Testis (tissue), 3 donors: ENCODE data around the gene TSPYL2. TPM values are rescaled to one million over a fixed set of nuclear protein-coding genes. Genes with fewer than 3 reads are reported as not detected.

Source experiments
- DNase-seq: peaks from one replicate; pipeline ENCODE4 v3.0.0-alpha.2; 2019
- H3K27ac ChIP-seq, 2 donors: fragments of 200-600 bp; sonication (generic); one replicate each; pipeline ENCODE4 v1.5.1; 2019
- H3K27me3 ChIP-seq: fragments of 200-600 bp; sonication (generic); one replicate; pipeline ENCODE4 v1.5.1; 2019
- H3K36me3 ChIP-seq: fragments of 200-600 bp; sonication (generic); one replicate; pipeline ENCODE4 v1.5.1; 2017; ENCODE audit warnings: low read depth; ENCODE audit errors: missing control alignments
- H3K4me1 ChIP-seq: fragments of 200-600 bp; sonication (generic); one replicate; pipeline ENCODE4 v1.5.1; 2019
- H3K4me3 ChIP-seq, 2 donors: fragments of 200-600 bp; sonication (generic); one replicate each; pipeline ENCODE4 v1.5.1; 2017 to 2019
- H3K9me3 ChIP-seq: fragments of 200-600 bp; sonication (generic); one replicate; pipeline ENCODE4 v1.5.1; 2017
- CTCF ChIP-seq, 3 experiments: fragments of 450-650 bp in 2 of 3; fragments of 200-600 bp in 1 of 3; sonication (generic) in 1 of 3; IDR thresholded peaks; one replicate each; pipeline ENCODE4 v1.5.1; 2016 to 2019; ENCODE audit warnings: antibody characterized with exemption in 3 of 3, mild to moderate bottlenecking in 2 of 3, moderate library complexity in 1 of 3
- POLR2A ChIP-seq: fragments of 450-650 bp; IDR thresholded peaks from one replicate; pipeline ENCODE4 v1.6.1; 2017; ENCODE audit warnings: antibody characterized with exemption, mild to moderate bottlenecking, moderate library complexity
- WGBS, 2 donors: methylation state at CpG; one replicate each; pipeline ENCODE4 v1.1.5; 2018; 5-methylcytosine and 5-hydroxymethylcytosine counted together
- intact Hi-C: fragments of 100-400 bp; cut with DNase I; formaldehyde crosslinking; loops from one replicate; pipeline ENCODE4 v1.15.1; 2023; ENCODE audit warnings: low total_unique reads
- polyA plus RNA-seq: library from polyadenylated mRNA; stranded (reverse); fragments of 350-450 nt; fragmentation: Illumina TruSeq; extraction: RNeasy Lipid Tissue Mini Kit (QIAGEN cat#74804); gene quantifications from one replicate; pipeline ENCODE4 v1.2.3, GENCODE V29; 2014; ENCODE audit warnings: low read depth, low replicate concordance; ENCODE audit not compliant: insufficient read depth
- total RNA-seq, 2 donors: library from RNA; depleted of rRNA; stranded (reverse); fragments of >200 nt; gene quantifications; one replicate each; pipeline ENCODE4 v1.2.3, GENCODE V29; 2016

The TSPYL2 gene
- total and polyA plus RNA-seq, 3 donors from 2014 or later = 193 to 363 (median 358) TPM

GRCh38 chrX:53056292-53056691, 25.9 kb upstream of the TSPYL2 start:
- TF ChIP-seq CTCF (IDR thresholded peaks at IDR 0.05) (no peak), POLR2A (no peak)
- Histone ChIP-seq H3K4me1 (no peaks in the 10 kb centered on the region), H3K27me3 (no peaks in the 10 kb centered on the region), H3K9me3 (no peaks in the 10 kb centered on the region), H3K36me3 (no peaks in the 10 kb centered on the region), H3K4me3 (no peak overlapping the region), H3K27ac (no peak overlapping the region)
- intact Hi-C loops = no loop called here
- no peak for DNase-seq
- WGBS, 2 donors = 86 to 89% methylated on average over 5 of the region's 5 CpGs

- no peaks in the 10 kb centered on the region for H3K36me3 ChIP-seq
- no peaks in the 10 kb centered on the region for H3K4me1 ChIP-seq
- no peak for TF ChIP-seq POLR2A
- TF ChIP-seq CTCF (IDR thresholded peaks at IDR 0.05) = no peak
- H3K27ac ChIP-seq = no peak overlapping the region
- intact Hi-C loops = no loop called here
- H3K4me3 ChIP-seq = no peak overlapping the region
- H3K27me3 ChIP-seq = no peaks in the 10 kb centered on the region
- 87 to 100% methylated on average over 1 of the region's 1 CpG for WGBS, 2 donors
- no peaks in the 10 kb centered on the region for H3K9me3 ChIP-seq
- no peak for DNase-seq
Observed at GRCh38 chrX:53065104-53065503, 17.1 kb upstream of the TSPYL2 start.

- TF ChIP-seq CTCF (IDR thresholded peaks at IDR 0.05) (no peak), POLR2A (no peak)
- Histone ChIP-seq H3K4me3 (no peak overlapping the region), H3K4me1 (peaks cover 5% of the 10 kb centered on the region), H3K9me3 (no peaks in the 10 kb centered on the region), H3K27me3 (no peaks in the 10 kb centered on the region), H3K36me3 (no peaks in the 10 kb centered on the region), H3K27ac (no peak overlapping the region)
- intact Hi-C loops = no loop called here
- DNase-seq = no peak
- WGBS, 2 donors = 55 to 71% methylated on average over 8 to 10 of the region's 10 CpGs
Observed at GRCh38 chrX:53071064-53071463, 11.1 kb upstream of the TSPYL2 start.

GRCh38 chrX:53071604-53072417, 10.4 kb upstream of the TSPYL2 start:
- WGBS, 2 donors = 1 to 2% methylated on average over 14 to 31 of the region's 31 CpGs
- Histone ChIP-seq H3K27me3 (no peaks in the 10 kb centered on the region), H3K4me1 (peaks cover 5% of the 10 kb centered on the region), H3K36me3 (no peaks in the 10 kb centered on the region), H3K4me3 (peak overlapping the region; percentile 8 to 21), H3K27ac (peak overlapping the region; percentile 80 to 84), H3K9me3 (no peaks in the 10 kb centered on the region)
- intact Hi-C loops = no loop called here
- TF ChIP-seq CTCF (IDR thresholded peaks at IDR 0.05) (peak; percentile 52 to 77 (median 57)), POLR2A (no peak)
- peak; percentile 86 for DNase-seq
